ENCODE measurements around the gene SMIM29.
A peak's percentile ranks its signal among the peaks of the same experiment; 100 is the strongest.

Gene SMIM29

GRCh38 chr6:34223956-34224940, 24.6 kb downstream of the SMIM29 start:
- DNase-seq = peak; percentile 98

GRCh38 chr6:34223381-34223955, 25.3 kb downstream of the SMIM29 start:
- DNase-seq = no peak

DNA sequence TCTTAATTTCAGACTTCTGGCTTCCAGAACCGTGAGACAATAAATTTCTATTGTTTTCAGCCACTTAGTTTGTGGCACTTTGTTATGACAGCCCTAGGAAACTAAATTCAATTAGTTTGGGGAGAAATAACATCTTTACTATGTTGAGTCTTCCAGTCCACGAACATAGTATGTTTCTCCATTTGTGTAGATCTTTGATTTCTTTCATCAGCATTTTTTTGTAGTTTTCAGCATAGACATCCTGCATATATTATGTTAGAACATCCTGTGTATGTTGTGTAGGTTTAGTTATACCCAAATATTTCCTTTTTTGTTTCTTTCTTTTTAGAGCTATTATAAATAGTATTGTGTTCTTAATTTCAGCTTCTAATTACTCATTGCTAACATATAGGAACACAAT, 30.1 kb downstream of the SMIM29 start:
- no peak for DNase-seq

DNA sequence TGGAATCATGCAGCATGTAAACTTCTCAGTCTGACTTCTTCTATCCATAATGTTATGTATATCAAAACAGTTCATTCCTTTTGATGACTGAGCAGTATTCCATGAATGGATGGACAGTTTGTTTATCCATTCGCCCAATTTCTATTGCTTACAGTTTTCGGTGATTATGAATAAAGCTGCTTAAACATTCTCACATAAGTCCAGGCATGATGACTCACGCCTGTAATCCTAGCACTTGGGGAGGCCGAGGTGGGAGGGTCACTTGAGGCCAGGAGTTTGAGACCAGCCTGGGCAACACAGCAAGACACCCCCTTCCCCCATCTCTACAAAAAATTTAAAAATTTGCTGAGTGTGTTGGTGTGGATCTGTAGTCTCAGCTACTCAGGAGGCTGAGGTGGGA, 35.0 kb downstream of the SMIM29 start:
- DNase-seq = no peak

DNA sequence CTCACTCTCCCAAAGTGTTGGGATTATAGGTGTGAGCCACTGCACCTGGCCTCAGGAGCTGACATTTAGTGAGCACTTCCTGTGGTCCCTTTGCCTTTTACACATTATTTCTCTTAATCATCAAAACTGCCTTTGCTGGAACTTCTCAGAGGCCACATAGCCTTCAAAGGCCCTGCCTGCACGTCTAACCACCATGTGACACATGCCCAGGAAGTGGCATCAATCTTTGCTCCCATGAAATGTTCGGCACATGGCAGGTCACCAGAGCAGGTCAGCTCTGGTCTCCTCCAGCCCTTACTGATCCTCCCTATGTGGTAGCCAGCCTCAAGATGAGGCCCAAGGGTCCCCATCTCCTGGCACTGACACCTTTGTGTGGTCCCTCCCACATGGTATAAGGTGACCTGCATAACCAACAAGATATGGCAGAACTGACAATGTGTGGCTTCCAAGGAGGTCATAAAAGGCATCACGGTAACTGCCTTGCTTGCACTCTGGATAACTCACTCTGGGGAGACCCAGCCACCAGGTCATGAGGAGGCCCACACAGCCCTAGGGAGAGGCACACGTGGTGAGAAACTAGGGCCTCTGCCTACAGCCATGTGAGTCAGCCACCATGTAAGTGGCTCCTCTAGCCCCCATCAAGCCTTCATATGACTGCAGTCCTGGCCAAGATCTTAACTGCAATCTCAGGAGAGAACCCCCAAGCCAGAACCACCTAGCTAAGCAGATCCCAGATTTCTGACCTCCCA, 40.9 kb downstream of the SMIM29 start:
- no peak for DNase-seq

GRCh38 chr6:34206726-34207125, 42.1 kb downstream of the SMIM29 start:
- no peak for DNase-seq

DNA sequence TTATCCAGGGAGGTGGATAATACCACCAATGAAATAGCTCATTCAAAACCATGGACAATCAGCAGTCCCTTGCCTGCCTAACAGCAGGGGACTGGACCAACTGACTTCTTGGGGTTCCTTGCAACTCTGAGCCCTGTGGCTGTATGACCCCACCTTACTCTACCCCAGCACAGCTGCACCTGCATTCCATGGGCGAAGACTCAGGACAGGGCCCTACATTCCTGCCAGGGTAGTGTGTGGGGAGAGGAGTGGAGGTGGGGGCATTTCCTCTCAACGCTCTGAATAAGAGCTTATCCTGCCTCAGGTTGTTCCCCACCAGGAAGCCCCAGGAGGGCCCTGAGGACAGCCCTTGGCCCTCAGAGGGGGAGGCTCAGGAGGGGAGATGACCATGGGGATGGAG, 42.9 kb downstream of the SMIM29 start:
- DNase-seq = no peak

DNA sequence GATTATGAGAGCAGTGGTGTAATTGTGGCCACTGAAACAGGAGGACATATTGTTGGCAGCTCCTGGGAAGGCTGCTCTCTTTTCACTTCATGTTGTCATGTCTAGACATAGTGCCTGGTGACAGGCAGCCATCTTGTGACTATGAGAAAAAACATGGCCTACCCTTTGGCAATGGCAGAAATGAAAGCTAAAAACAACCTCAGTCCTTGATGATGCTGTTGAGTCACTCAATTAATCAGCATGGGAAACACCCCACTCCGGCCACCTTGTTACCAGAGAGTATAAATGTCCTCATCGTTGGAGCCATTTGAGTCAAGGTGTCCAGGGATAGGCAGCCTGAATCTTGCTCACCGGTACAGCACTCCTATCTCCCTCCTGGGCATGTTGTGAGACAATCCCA, 43.3 kb downstream of the SMIM29 start:
- DNase-seq = no peak

DNA sequence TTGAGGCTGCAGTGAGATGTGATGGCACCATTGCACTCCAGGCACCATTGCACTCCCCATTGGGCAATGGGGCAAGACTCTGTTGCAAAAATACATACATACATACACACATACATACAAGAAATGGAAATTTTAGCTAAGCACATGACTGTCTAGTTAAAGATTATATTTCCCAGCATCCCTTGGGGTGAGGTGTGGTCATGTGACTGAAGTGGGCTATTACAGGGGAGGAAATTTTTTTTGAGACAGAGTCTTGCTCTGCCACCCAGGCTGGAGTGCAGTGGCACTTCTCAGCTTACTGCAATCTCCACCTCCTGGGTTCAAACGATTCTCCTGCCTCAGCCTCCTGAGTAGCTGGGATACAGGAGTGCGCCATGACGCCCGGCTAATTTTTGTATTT, 44.1 kb downstream of the SMIM29 start:
- no peak for DNase-seq

DNA sequence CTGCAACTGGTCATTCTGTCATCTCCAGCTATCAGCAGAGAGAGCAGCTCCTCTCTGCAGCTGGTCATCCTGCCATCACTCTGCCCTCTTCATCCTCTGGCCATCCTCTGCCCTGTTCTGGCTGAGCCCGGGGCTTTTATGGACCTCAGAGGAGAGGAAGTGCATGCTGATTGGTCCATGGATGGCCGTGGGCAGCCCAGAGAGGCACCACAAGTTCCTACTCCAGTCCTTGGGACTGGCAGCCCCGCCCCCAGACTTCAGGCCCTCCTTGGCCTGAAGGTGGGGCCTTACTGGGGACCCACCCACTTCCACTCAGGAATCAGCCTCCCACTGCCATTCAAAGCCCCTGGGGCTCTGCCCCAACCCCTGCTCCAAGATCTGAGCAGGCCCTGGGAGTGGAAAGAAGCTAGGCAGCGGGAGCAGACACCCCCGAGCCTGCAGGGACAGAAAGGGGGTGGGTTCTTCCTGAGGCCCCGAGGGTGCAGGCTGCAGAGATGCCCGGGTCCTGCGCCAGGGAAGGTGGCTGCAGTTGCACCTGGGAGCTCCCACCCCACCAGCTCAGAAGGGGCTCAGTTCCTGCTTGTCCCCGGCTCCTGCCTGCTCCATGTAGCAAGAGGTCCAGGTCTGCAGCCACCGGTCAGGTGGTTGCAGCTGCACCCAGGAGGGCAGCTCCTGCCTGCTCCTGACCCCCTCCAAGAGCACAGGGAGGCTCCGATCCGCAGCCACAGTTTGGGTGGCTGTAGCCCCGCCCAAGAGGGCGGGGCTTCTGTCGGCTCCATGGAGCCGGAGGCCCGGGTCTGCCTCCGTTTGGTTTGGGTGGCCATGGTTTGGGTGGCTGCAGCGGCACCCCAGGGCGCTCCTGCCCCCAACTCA, 46.2 kb downstream of the SMIM29 start:
- no peak for DNase-seq

DNA sequence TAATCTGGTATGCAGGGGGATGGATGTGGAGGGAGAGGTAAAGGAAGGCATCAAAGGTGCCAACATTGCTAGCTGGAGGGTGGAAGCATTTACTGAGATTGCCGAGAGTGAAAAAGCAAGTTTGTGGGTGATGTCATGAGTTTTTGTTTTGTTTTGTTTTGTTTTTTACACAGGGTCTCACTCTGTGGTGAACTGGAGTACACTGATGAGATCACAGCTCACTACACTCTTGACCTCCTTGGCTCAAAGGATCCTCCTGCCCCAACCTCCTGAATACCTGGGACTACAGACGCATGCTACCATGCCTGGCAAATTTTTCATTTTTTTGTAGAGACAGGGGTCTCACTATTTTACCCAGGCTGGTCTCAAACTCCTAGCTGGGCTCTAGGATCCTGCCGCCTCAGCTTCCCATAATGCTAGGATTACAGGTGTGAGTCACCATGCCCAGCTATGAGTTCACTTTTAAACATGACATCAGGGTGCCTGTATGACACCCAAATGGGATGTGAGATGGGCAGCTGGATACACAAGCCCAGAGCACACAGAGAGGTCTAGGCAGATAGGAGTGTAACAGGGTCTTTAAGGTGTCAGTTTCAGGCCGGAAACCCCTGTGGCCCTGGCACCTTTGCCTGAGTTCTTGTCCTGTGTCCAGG, 47.2 kb downstream of the SMIM29 start:
- DNase-seq = no peak

DNA sequence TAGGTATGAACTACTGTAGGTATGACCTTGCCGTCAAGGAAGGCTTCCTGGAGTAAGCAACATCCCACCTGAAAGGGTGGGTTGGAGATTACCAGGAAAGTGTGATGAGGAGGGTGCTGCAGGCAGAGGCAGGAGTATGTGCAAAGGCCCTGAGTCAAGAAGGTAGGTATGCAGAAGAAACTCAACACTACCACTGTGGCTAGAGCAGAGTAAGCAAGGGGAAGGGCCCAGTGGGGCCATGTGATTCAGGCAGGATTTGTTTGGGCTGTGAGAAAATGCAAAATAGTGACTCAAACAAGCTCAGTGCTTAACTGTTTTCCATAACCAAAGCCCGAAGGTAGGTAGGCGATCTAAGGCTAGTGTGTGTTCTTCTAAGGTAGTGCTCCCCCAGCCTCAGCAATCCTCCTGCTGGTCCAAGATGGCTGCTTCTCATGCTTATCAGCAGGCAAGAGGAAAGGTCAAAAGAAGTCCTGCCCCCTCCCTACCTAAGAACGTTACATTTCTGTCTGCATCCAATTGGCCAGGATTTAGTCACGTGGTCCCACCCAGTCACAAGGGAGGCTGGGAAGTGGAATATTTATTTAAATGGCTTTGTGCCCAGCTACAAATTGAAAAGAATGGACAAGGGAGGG, 48.4 kb downstream of the SMIM29 start:
- peak; percentile 46 for DNase-seq

- DNase-seq = no peak
Observed at GRCh38 chr6:34196833-34197195, 52.0 kb downstream of the SMIM29 start.
